Right lobe of liver (tissue), 6 donors: Measurements from ENCODE around the gene PIK3CB. TPM values are rescaled to one million over a fixed set of nuclear protein-coding genes. Genes with fewer than 3 reads are reported as not detected.

ENCODE experiments used
- ATAC-seq, 4 donors: fragments of 200-7000 bp; cut with Tn5 transposase; one replicate each; pipeline ENCODE4 v1.9.1; 2020; ENCODE audit warnings: mild to moderate bottlenecking in 4 of 4, moderate library complexity in 4 of 4
- DNase-seq, 3 donors: peaks; one replicate each; pipeline ENCODE4 v3.0.0-alpha.2; 2020
- H3K27ac ChIP-seq, 3 donors: fragments of 200-600 bp; one replicate each; pipeline ENCODE4 v1.8.0; 2022
- H3K27me3 ChIP-seq, 2 donors: fragments of 200-600 bp; one replicate each; pipeline ENCODE4 v1.8.0; 2022
- H3K36me3 ChIP-seq, 4 donors: fragments of 200-600 bp; sonication (generic) in 1 of 4; one replicate each; pipeline versions ENCODE4 v1.5.1 to v1.8.0; 2017 to 2022; ENCODE audit warnings: control low read depth in 1 of 4
- H3K4me1 ChIP-seq, 4 donors: fragments of 200-600 bp; sonication (generic) in 1 of 4; one replicate each; pipeline versions ENCODE4 v1.5.1 to v1.8.0; 2017 to 2022; ENCODE audit warnings: control low read depth in 1 of 4
- H3K4me3 ChIP-seq, 3 donors: fragments of 200-600 bp; one replicate each; pipeline ENCODE4 v1.8.0; 2022
- H3K9me3 ChIP-seq, 4 donors: fragments of 200-600 bp; sonication (generic) in 1 of 4; one replicate each; pipeline versions ENCODE4 v1.5.1 to v1.8.0; 2017 to 2022; ENCODE audit warnings: control low read depth in 1 of 4
- POLR2A ChIP-seq: fragments of 450-650 bp; IDR thresholded peaks from one replicate; pipeline ENCODE4 v1.6.1; 2017; ENCODE audit warnings: antibody characterized with exemption, mild to moderate bottlenecking
- WGBS: methylation state at CpG from one replicate; pipeline ENCODE4 v1.1.6; 2018; ENCODE audit warnings: low coverage, low lambda C conversion rate; ENCODE audit not compliant: insufficient coverage; ENCODE audit errors: missing lambda C conversion rate; 5-methylcytosine and 5-hydroxymethylcytosine counted together
- intact Hi-C, 2 donors: fragments of 100-400 bp; cut with DNase I; formaldehyde crosslinking; loops; one replicate each; pipeline versions ENCODE4 v1.11.2 to v1.14.1; 2022
- total RNA-seq, 6 experiments: library from RNA; depleted of rRNA in 2 of 6; stranded (reverse); fragments of >200 nt in 2 of 6; fragmentation: NEBNext Ultra II Directional in 3 of 6; extraction: Animal tissue kit (Norgen Biotek cat#: 25700) in 3 of 6; gene quantifications; one replicate each; pipeline versions ENCODE4 v1.1.0 to v1.2.4, GENCODE V29; 2016 to 2023
- TF ChIP-seq, protein P1 (sequence below), 4 donors: fragments of 200-600 bp in 3 of 4; fragments of 450-650 bp in 1 of 4; IDR thresholded peaks; one replicate each; pipeline versions ENCODE4 v1.5.1 to v1.8.0; 2016 to 2022; ENCODE audit warnings: antibody characterized with exemption in 4 of 4, mild to moderate bottlenecking in 2 of 4
- donor health status: DM: no; HTN: yes; CAD: no.
- donor health status: DM: no; HTN: no; CAD: no.
- donor health status: DM: no; HTN: no; CAD: no.
- donor health status: DM: no; HTN: yes; CAD: no.
- donor health status: DM: no; HTN: yes; CAD: no.

The PIK3CB gene
- total RNA-seq, 6 experiments from 2014 or later, result 12.1 to 20.9 (median 14.6) TPM

DNA sequence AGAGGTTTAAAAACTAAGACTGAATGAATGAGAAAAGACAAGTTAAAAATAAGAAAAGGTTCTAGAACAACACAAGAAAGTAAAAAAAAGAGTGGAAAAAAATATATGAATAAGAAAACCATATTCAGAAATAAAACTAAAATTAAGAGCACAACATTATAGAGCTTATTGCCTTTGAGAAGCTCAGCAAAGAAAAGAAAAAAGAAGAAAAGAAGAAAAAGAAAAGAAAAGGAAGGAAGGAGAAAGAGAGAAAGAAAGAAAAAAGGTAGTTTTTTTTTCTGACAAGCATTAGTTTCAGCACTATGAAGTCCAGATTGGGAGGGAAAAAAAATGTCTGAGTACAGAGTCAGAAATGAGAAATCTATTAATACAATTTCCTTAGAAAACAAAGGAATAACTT lies 144.7 kb downstream of the PIK3CB start:
- H3K9me3 ChIP-seq, result no peaks in the 10 kb centered on the region
- H3K27ac ChIP-seq, result no peak overlapping the region
- H3K4me3 ChIP-seq, result no peak overlapping the region
- no peaks in the 10 kb centered on the region for H3K27me3 ChIP-seq
- no peak for DNase-seq
- peaks cover 0 to 18% (median 6%) of the 10 kb centered on the region in 4 donors for H3K4me1 ChIP-seq
- ATAC-seq, result no peak
- intact Hi-C loops, result no loop called here
- TF ChIP-seq POLR2A, result no peak
- TF ChIP-seq, protein P1, sequence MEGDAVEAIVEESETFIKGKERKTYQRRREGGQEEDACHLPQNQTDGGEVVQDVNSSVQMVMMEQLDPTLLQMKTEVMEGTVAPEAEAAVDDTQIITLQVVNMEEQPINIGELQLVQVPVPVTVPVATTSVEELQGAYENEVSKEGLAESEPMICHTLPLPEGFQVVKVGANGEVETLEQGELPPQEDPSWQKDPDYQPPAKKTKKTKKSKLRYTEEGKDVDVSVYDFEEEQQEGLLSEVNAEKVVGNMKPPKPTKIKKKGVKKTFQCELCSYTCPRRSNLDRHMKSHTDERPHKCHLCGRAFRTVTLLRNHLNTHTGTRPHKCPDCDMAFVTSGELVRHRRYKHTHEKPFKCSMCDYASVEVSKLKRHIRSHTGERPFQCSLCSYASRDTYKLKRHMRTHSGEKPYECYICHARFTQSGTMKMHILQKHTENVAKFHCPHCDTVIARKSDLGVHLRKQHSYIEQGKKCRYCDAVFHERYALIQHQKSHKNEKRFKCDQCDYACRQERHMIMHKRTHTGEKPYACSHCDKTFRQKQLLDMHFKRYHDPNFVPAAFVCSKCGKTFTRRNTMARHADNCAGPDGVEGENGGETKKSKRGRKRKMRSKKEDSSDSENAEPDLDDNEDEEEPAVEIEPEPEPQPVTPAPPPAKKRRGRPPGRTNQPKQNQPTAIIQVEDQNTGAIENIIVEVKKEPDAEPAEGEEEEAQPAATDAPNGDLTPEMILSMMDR (IDR thresholded peaks at IDR 0.05), result no peak
- no peaks in the 10 kb centered on the region for H3K36me3 ChIP-seq

DNA sequence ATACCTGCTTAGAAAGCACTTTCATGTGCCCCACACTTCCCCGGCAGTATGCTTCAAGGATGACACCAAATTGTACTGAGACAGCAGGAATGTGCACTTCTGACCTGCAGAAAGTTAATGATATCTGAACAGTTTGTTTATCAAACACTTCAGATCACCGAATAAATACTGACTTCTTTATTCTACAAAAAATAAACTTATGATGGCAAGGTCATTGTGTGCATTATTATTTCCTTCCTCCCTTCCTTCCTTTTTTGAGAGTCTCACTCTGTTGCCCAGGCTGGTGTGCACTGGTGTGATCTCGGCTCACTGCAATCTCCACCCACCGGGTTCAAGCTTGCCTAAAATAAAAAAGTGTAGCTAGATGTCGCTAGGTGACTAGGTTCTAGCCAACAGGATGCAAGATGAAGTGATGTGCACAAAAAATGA lies 145.8 kb downstream of the PIK3CB start:
- Histone ChIP-seq H3K4me3 (no peak overlapping the region), H3K27me3 (no peaks in the 10 kb centered on the region), H3K9me3 (no peaks in the 10 kb centered on the region), H3K36me3 (no peaks in the 10 kb centered on the region), H3K4me1 (peaks cover 0 to 18% (median 6%) of the 10 kb centered on the region in 4 donors), H3K27ac (no peak overlapping the region)
- intact Hi-C loops, result loop anchor here in 1 of 2 donors (5.0 kb wide), 1 partner anchor 228 kb away; no protein-coding TSS in a partner anchor
- TF ChIP-seq POLR2A, result no peak
- TF ChIP-seq, protein P1 (IDR thresholded peaks at IDR 0.05), result peak in 1 of 4 donors; percentile 19
- ATAC-seq (peak; percentile 62 to 87 (median 80)), DNase-seq (no peak)
- WGBS, result 19% methylated on average over 5 of the region's 5 CpGs

DNA sequence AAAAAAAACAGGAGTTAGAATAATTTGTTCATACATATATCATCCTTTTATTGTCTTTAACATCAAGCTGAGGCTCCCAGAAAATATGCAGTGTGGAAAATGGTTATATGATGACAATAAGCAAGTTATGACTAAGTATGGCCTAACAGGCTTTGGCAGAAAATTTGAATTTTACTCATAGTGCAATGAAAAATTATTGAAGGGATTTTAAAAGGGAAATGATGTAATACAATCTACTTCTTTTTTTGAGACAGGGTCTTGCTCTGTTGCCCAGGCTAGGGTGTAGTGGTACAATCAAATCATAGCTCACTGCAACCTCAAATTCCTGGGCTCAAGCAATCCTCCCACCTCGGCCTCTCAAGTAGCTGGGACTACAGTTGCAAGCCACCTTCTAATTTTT lies 147.5 kb downstream of the PIK3CB start:
- intact Hi-C loops, result loop anchor here in 1 of 2 donors (5.0 kb wide), 1 partner anchor 230 kb away; no protein-coding TSS in a partner anchor
- Histone ChIP-seq H3K4me1 (peaks cover 0 to 18% (median 6%) of the 10 kb centered on the region in 4 donors), H3K36me3 (peaks cover 0 to 4% (median 0%) of the 10 kb centered on the region in 4 donors), H3K4me3 (no peak overlapping the region), H3K27ac (no peak overlapping the region), H3K27me3 (no peaks in the 10 kb centered on the region), H3K9me3 (no peaks in the 10 kb centered on the region)
- 90% methylated on average over 1 of the region's 1 CpG for WGBS
- no peak for ATAC-seq
- no peak for DNase-seq
- TF ChIP-seq, protein P1 (IDR thresholded peaks at IDR 0.05), result no peak
- TF ChIP-seq POLR2A, result no peak

DNA sequence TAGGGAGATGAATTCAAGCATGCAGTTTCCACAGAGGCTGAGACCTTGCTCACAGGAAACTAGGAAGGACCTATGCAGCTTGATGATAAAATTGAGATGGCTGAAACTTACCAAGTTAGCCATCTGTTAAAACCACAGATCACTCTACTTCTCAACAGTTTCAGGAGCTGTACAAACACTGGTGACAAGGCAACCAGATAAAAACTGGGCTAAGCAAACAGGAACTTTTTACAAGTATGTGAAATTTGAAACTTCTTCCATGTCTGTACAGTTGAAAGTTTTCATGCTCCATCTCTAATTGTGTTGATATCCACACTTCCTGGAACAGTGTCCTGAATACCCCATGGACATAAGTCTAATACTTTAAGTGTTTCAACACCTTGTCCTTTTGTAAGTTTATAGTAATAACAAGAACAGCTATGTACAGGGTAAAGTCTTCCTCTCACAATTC lies 147.9 kb downstream of the PIK3CB start:
- intact Hi-C loops, result loop anchor here in 1 of 2 donors (5.0 kb wide), 1 partner anchor 231 kb away; no protein-coding TSS in a partner anchor
- no peak overlapping the region for H3K27ac ChIP-seq
- no peaks in the 10 kb centered on the region for H3K27me3 ChIP-seq
- TF ChIP-seq POLR2A, result no peak
- no peak for DNase-seq
- peaks cover 0 to 18% (median 6%) of the 10 kb centered on the region in 4 donors for H3K4me1 ChIP-seq
- H3K36me3 ChIP-seq, result peaks cover 0 to 4% (median 0%) of the 10 kb centered on the region in 4 donors
- ATAC-seq, result peak; percentile 70 to 77 (median 74)
- no peak overlapping the region for H3K4me3 ChIP-seq
- no peaks in the 10 kb centered on the region for H3K9me3 ChIP-seq

DNA sequence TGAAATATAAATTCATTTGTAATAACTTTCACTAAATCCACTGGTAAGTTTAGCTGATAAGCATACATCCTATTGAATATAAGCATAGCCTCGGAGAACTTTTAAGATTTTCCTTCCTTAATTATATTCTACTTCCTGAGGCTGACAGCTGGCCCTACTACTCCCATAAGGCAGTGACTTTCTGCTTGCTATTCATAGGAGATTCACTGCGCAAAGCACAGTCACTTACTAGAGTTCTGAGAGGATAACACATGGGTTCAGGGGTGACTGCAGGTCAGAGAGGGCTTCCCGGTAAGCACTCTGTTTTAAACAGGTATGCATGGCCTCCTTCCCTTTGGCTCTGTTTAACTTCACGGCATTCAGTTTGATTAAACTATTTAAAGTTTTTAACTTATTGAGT lies 150.3 kb downstream of the PIK3CB start:
- Histone ChIP-seq H3K36me3 (peaks cover 0 to 4% (median 0%) of the 10 kb centered on the region in 4 donors), H3K4me3 (no peak overlapping the region), H3K4me1 (peaks cover 0 to 18% (median 6%) of the 10 kb centered on the region in 4 donors), H3K9me3 (no peaks in the 10 kb centered on the region), H3K27ac (no peak overlapping the region), H3K27me3 (no peaks in the 10 kb centered on the region)
- no peak for ATAC-seq
- DNase-seq, result no peak
- intact Hi-C loops, result no loop called here
- 76% methylated on average over 4 of the region's 4 CpGs for WGBS
- TF ChIP-seq, protein P1 (IDR thresholded peaks at IDR 0.05), result no peak
- TF ChIP-seq POLR2A, result no peak
